Liver (tissue), 3 donors: ENCODE results near the gene TMEM233.

ENCODE experiments used
- ATF3 ChIP-seq: IDR thresholded peaks from 2 replicates; pipeline ENCODE4 v1.6.1; 2016; ENCODE audit warnings: antibody characterized with exemption
- GABPA ChIP-seq, 2 donors: IDR thresholded peaks in 1 of 2; conservative IDR thresholded peaks in 1 of 2; 2 replicates each; pipeline ENCODE4 v1.6.1; 2016; ENCODE audit warnings: antibody characterized with exemption in 2 of 2, mild to moderate bottlenecking in 1 of 2, moderate library complexity in 1 of 2
- HNF4A ChIP-seq, 2 donors: conservative IDR thresholded peaks; 2 replicates each; pipeline ENCODE4 v1.6.1; 2016; ENCODE audit warnings: antibody characterized with exemption in 2 of 2, mild to moderate bottlenecking in 2 of 2
- HNF4G ChIP-seq: IDR thresholded peaks from 2 replicates; pipeline ENCODE4 v1.6.1; 2016; ENCODE audit warnings: antibody characterized with exemption
- JUND ChIP-seq, 2 donors: IDR thresholded peaks; 2 replicates each; pipeline ENCODE4 v1.6.1; 2016; ENCODE audit warnings: antibody characterized with exemption in 2 of 2
- MAX ChIP-seq: IDR thresholded peaks from 2 replicates; pipeline ENCODE4 v1.6.1; 2016; ENCODE audit warnings: antibody characterized with exemption
- NR2F2 ChIP-seq: IDR thresholded peaks from 2 replicates; pipeline ENCODE4 v1.6.1; 2016; ENCODE audit warnings: antibody characterized with exemption
- RAD21 ChIP-seq, 2 donors: IDR thresholded peaks; 2 replicates each; pipeline ENCODE4 v1.6.1; 2016; ENCODE audit warnings: antibody characterized with exemption in 2 of 2, mild to moderate bottlenecking in 2 of 2
- RXRA ChIP-seq, 2 donors: IDR thresholded peaks; 2 replicates each; pipeline ENCODE4 v1.6.1; 2017 to 2018; ENCODE audit warnings: antibody characterized with exemption in 2 of 2, mild to moderate bottlenecking in 1 of 2
- TAF1 ChIP-seq: conservative IDR thresholded peaks from 2 replicates; pipeline ENCODE4 v1.6.1; 2016; ENCODE audit warnings: antibody characterized with exemption, mild to moderate bottlenecking
- YY1 ChIP-seq: IDR thresholded peaks from 2 replicates; pipeline ENCODE4 v1.6.1; 2016; ENCODE audit warnings: antibody characterized with exemption, mild to moderate bottlenecking
- TF ChIP-seq, protein P1 (sequence below): fragments of 150-350 bp; IDR thresholded peaks from 2 replicates; pipeline ENCODE4 v1.5.1; 2017; ENCODE audit warnings: improper control_type of control experiment, low read depth, low read length; ENCODE audit not compliant: missing input control
- TF ChIP-seq, protein P2 (sequence below): IDR thresholded peaks from 2 replicates; pipeline ENCODE4 v1.6.1; 2016; ENCODE audit warnings: antibody characterized with exemption, mild to moderate bottlenecking
- donor health status: healthy.
- donor health status: healthy.

- TF ChIP-seq, protein P1, sequence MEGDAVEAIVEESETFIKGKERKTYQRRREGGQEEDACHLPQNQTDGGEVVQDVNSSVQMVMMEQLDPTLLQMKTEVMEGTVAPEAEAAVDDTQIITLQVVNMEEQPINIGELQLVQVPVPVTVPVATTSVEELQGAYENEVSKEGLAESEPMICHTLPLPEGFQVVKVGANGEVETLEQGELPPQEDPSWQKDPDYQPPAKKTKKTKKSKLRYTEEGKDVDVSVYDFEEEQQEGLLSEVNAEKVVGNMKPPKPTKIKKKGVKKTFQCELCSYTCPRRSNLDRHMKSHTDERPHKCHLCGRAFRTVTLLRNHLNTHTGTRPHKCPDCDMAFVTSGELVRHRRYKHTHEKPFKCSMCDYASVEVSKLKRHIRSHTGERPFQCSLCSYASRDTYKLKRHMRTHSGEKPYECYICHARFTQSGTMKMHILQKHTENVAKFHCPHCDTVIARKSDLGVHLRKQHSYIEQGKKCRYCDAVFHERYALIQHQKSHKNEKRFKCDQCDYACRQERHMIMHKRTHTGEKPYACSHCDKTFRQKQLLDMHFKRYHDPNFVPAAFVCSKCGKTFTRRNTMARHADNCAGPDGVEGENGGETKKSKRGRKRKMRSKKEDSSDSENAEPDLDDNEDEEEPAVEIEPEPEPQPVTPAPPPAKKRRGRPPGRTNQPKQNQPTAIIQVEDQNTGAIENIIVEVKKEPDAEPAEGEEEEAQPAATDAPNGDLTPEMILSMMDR = no peak
- no peak for TF ChIP-seq ATF3
- TF ChIP-seq JUND (IDR thresholded peaks at IDR 0.05) = no peak
- no peak for TF ChIP-seq HNF4A (conservative IDR thresholded peaks at IDR 0.05)
- no peak for TF ChIP-seq YY1
- TF ChIP-seq RXRA (IDR thresholded peaks at IDR 0.05) = no peak
- no peak for TF ChIP-seq GABPA (IDR thresholded peaks at IDR 0.05 in 1 of 2, conservative IDR thresholded peaks at IDR 0.05 in 1 of 2)
- TF ChIP-seq NR2F2 = no peak
- no peak for TF ChIP-seq RAD21 (IDR thresholded peaks at IDR 0.05)
- no peak for TF ChIP-seq HNF4G
- TF ChIP-seq TAF1 = no peak
- TF ChIP-seq, protein P2, sequence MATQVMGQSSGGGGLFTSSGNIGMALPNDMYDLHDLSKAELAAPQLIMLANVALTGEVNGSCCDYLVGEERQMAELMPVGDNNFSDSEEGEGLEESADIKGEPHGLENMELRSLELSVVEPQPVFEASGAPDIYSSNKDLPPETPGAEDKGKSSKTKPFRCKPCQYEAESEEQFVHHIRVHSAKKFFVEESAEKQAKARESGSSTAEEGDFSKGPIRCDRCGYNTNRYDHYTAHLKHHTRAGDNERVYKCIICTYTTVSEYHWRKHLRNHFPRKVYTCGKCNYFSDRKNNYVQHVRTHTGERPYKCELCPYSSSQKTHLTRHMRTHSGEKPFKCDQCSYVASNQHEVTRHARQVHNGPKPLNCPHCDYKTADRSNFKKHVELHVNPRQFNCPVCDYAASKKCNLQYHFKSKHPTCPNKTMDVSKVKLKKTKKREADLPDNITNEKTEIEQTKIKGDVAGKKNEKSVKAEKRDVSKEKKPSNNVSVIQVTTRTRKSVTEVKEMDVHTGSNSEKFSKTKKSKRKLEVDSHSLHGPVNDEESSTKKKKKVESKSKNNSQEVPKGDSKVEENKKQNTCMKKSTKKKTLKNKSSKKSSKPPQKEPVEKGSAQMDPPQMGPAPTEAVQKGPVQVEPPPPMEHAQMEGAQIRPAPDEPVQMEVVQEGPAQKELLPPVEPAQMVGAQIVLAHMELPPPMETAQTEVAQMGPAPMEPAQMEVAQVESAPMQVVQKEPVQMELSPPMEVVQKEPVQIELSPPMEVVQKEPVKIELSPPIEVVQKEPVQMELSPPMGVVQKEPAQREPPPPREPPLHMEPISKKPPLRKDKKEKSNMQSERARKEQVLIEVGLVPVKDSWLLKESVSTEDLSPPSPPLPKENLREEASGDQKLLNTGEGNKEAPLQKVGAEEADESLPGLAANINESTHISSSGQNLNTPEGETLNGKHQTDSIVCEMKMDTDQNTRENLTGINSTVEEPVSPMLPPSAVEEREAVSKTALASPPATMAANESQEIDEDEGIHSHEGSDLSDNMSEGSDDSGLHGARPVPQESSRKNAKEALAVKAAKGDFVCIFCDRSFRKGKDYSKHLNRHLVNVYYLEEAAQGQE = no peak
- no peak for TF ChIP-seq MAX
Measured at GRCh38 chr12:119556854-119557253, 36.7 kb upstream of the TMEM233 start.
